Thoracic aorta (tissue), 2 donors: ENCODE results near the gene PKD1. TPM values are rescaled to one million over a fixed set of nuclear protein-coding genes. Genes with fewer than 3 reads are reported as not detected.

ENCODE experiments used
- ATAC-seq: fragments of 150-250 bp; one replicate; pipeline ENCODE4 v1.8.0; 2017; ENCODE audit warnings: low read depth; ENCODE audit not compliant: insufficient number of reproducible peaks, low FRiP score
- DNase-seq: peaks from one replicate; pipeline ENCODE4 v3.0.0-alpha.2; 2020; ENCODE audit warnings: low spot score
- H3K27ac ChIP-seq, 2 donors: fragments of 200-600 bp; sonication (generic); 1 replicate in 1 of 2; 2 replicates in 1 of 2; pipeline ENCODE4 v1.5.1; 2016; ENCODE audit warnings: mild to moderate bottlenecking in 2 of 2, moderate library complexity in 2 of 2
- H3K27me3 ChIP-seq: fragments of 200-600 bp; sonication (generic); replicated peaks from 2 replicates; pipeline ENCODE4 v1.6.0; 2016; ENCODE audit warnings: mild to moderate bottlenecking; ENCODE audit not compliant: insufficient read depth
- H3K36me3 ChIP-seq: fragments of 200-600 bp; sonication (generic); one replicate; pipeline ENCODE4 v1.5.1; 2016
- H3K4me1 ChIP-seq, 2 donors: fragments of 200-600 bp; sonication (generic); 1 replicate in 1 of 2; 2 replicates in 1 of 2; pipeline versions ENCODE4 v1.5.1 to v1.6.0; 2016; ENCODE audit warnings: low read depth in 2 of 2, mild to moderate bottlenecking in 1 of 2; ENCODE audit not compliant: control insufficient read depth in 1 of 2
- H3K4me3 ChIP-seq: fragments of 200-600 bp; sonication (generic); 2 replicates; pipeline ENCODE4 v1.5.1; 2016; ENCODE audit warnings: mild to moderate bottlenecking
- H3K9me3 ChIP-seq: fragments of 200-600 bp; sonication (generic); 2 replicates; pipeline ENCODE4 v1.5.1; 2016
- total RNA-seq, 2 donors: library from RNA; depleted of rRNA; stranded (reverse); fragments of >200 nt; gene quantifications; one replicate each; pipeline versions ENCODE4 v1.1.0 to v1.2.3, GENCODE V29; 2016
- TF ChIP-seq, protein P1 (sequence below): fragments of 200-600 bp; sonication (generic); IDR thresholded peaks from one replicate; pipeline ENCODE4 v1.5.1; 2019; ENCODE audit warnings: antibody characterized with exemption

The PKD1 gene
- total RNA-seq, 2 donors from 2014 or later = 838 to 1,071 TPM

GRCh38 chr16:2081201-2082084, 54.3 kb downstream of the PKD1 start:
- no peak for DNase-seq
- Histone ChIP-seq H3K4me1 (no peaks in the 10 kb centered on the region), H3K36me3 (peaks cover 14% of the 10 kb centered on the region), H3K9me3 (no peaks in the 10 kb centered on the region), H3K27me3 (no peaks in the 10 kb centered on the region), H3K4me3 (no peak overlapping the region), H3K27ac (no peak overlapping the region)
- TF ChIP-seq, protein P1, sequence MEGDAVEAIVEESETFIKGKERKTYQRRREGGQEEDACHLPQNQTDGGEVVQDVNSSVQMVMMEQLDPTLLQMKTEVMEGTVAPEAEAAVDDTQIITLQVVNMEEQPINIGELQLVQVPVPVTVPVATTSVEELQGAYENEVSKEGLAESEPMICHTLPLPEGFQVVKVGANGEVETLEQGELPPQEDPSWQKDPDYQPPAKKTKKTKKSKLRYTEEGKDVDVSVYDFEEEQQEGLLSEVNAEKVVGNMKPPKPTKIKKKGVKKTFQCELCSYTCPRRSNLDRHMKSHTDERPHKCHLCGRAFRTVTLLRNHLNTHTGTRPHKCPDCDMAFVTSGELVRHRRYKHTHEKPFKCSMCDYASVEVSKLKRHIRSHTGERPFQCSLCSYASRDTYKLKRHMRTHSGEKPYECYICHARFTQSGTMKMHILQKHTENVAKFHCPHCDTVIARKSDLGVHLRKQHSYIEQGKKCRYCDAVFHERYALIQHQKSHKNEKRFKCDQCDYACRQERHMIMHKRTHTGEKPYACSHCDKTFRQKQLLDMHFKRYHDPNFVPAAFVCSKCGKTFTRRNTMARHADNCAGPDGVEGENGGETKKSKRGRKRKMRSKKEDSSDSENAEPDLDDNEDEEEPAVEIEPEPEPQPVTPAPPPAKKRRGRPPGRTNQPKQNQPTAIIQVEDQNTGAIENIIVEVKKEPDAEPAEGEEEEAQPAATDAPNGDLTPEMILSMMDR = no peak
- ATAC-seq = no peak

- Histone ChIP-seq H3K4me3 (no peak overlapping the region), H3K36me3 (peaks cover 21% of the 10 kb centered on the region), H3K4me1 (no peaks in the 10 kb centered on the region), H3K9me3 (no peaks in the 10 kb centered on the region), H3K27ac (no peak overlapping the region), H3K27me3 (no peaks in the 10 kb centered on the region)
- TF ChIP-seq, protein P1 = no peak
- ATAC-seq = no peak
- no peak for DNase-seq
Observed at GRCh38 chr16:2079991-2080390, 55.7 kb downstream of the PKD1 start.

- H3K27ac ChIP-seq = no peak overlapping the region
- DNase-seq (no peak), ATAC-seq (no peak)
- no peaks in the 10 kb centered on the region for H3K4me1 ChIP-seq
- H3K9me3 ChIP-seq = no peaks in the 10 kb centered on the region
- TF ChIP-seq, protein P1 = no peak
- H3K4me3 ChIP-seq = no peak overlapping the region
- peaks cover 25% of the 10 kb centered on the region for H3K36me3 ChIP-seq
- no peaks in the 10 kb centered on the region for H3K27me3 ChIP-seq
Observed at GRCh38 chr16:2079311-2079800, 56.3 kb downstream of the PKD1 start.

GRCh38 chr16:2078691-2079090, 57.0 kb downstream of the PKD1 start:
- Histone ChIP-seq H3K9me3 (no peaks in the 10 kb centered on the region), H3K27me3 (no peaks in the 10 kb centered on the region), H3K4me1 (no peaks in the 10 kb centered on the region), H3K27ac (no peak overlapping the region), H3K36me3 (peaks cover 28% of the 10 kb centered on the region), H3K4me3 (no peak overlapping the region)
- TF ChIP-seq, protein P1 = no peak
- ATAC-seq = no peak
- no peak for DNase-seq

GRCh38 chr16:2078096-2078495, 57.6 kb downstream of the PKD1 start:
- DNase-seq = no peak
- H3K9me3 ChIP-seq = no peaks in the 10 kb centered on the region
- ATAC-seq = no peak
- TF ChIP-seq, protein P1 = no peak
- no peak overlapping the region for H3K4me3 ChIP-seq
- peaks cover 34% of the 10 kb centered on the region for H3K36me3 ChIP-seq
- H3K4me1 ChIP-seq = no peaks in the 10 kb centered on the region
- H3K27me3 ChIP-seq = no peaks in the 10 kb centered on the region
- H3K27ac ChIP-seq = no peak overlapping the region
